SK-N-SH treated with all-trans-retinoic acid at 6 μM for 48 hours (cell line): ENCODE data around the gene ZNF460.

Source experiments
- ATAC-seq: fragments of 200-7000 bp; cut with Tn5 transposase; 3 replicates; pipeline ENCODE4 v1.9.1; 2020; ENCODE audit warnings: mild to moderate bottlenecking, moderate library complexity
- ARNTL ChIP-seq: fragments of 450-650 bp; formaldehyde crosslinking; IDR thresholded peaks from 2 replicates; pipeline ENCODE4 v1.5.0; 2020; ENCODE audit warnings: low read depth, mild to moderate bottlenecking, moderate library complexity, borderline replicate concordance
- BACH2 ChIP-seq: fragments of 250-450 bp; sonication (Bioruptor Pico); IDR thresholded peaks from 2 replicates; pipeline ENCODE4 v1.9.0; 2021; ENCODE audit warnings: mild to moderate bottlenecking, borderline replicate concordance
- CREB5 ChIP-seq: fragments of 250-450 bp; sonication (Bioruptor Pico); IDR thresholded peaks from 2 replicates; pipeline ENCODE4 v1.5.1; 2020; ENCODE audit warnings: low read depth, mild to moderate bottlenecking, moderate library complexity
- CSDC2 ChIP-seq: fragments of 250-450 bp; sonication (Bioruptor Pico); IDR thresholded peaks from 2 replicates; pipeline ENCODE4 v1.5.0; 2020; ENCODE audit warnings: mild to moderate bottlenecking, moderate library complexity
- ISL1 ChIP-seq: fragments of 250-450 bp; sonication (Bioruptor Pico); IDR thresholded peaks from 2 replicates; pipeline ENCODE4 v2.1.2; 2022; ENCODE audit warnings: mild to moderate bottlenecking, moderate library complexity
- OSR1 ChIP-seq: fragments of 250-450 bp; sonication (Bioruptor Pico); IDR thresholded peaks from 2 replicates; pipeline ENCODE4 v1.8.0; 2022; ENCODE audit warnings: moderate library complexity, mild to moderate bottlenecking, inconsistent platforms
- PATZ1 ChIP-seq: fragments of 250-450 bp; sonication (Bioruptor Pico); IDR thresholded peaks from 2 replicates; pipeline ENCODE4 v1.8.0; 2020; ENCODE audit warnings: mild to moderate bottlenecking, moderate library complexity, borderline replicate concordance
- POU6F1 ChIP-seq: fragments of 250-450 bp; sonication (Bioruptor Pico); IDR thresholded peaks from 2 replicates; pipeline ENCODE4 v1.8.0; 2021; ENCODE audit warnings: low read depth, mild to moderate bottlenecking, moderate library complexity, borderline replicate concordance
- PPARA ChIP-seq: fragments of 250-450 bp; sonication (Bioruptor Pico); IDR thresholded peaks from 2 replicates; pipeline ENCODE4 v1.5.0; 2020; ENCODE audit warnings: mild to moderate bottlenecking, borderline replicate concordance
- SNAI2 ChIP-seq: fragments of 250-450 bp; sonication (Bioruptor Pico); IDR thresholded peaks from 2 replicates; pipeline ENCODE4 v1.5.0; 2020; ENCODE audit warnings: mild to moderate bottlenecking, moderate library complexity
- TCF4 ChIP-seq: fragments of 250-450 bp; sonication (Bioruptor Pico); IDR thresholded peaks from 2 replicates; pipeline ENCODE4 v1.8.0; 2021; ENCODE audit warnings: mild to moderate bottlenecking, moderate library complexity, borderline replicate concordance
- TOX ChIP-seq: fragments of 250-450 bp; sonication (Bioruptor Pico); IDR thresholded peaks from 2 replicates; pipeline ENCODE4 v1.8.0; 2021; ENCODE audit warnings: mild to moderate bottlenecking, moderate library complexity, borderline replicate concordance
- TSHZ2 ChIP-seq: fragments of 250-450 bp; sonication (Bioruptor Pico); IDR thresholded peaks from 2 replicates; pipeline ENCODE4 v1.5.0; 2020; ENCODE audit warnings: mild to moderate bottlenecking, moderate library complexity
- ZFP3 ChIP-seq: fragments of 250-450 bp; sonication (Bioruptor Pico); IDR thresholded peaks from 2 replicates; pipeline ENCODE4 v1.5.0; 2020; ENCODE audit warnings: mild to moderate bottlenecking, moderate library complexity
- ZFP30 ChIP-seq: fragments of 450-650 bp; formaldehyde crosslinking; IDR thresholded peaks from 2 replicates; pipeline ENCODE4 v1.5.0; 2022; ENCODE audit warnings: mild to moderate bottlenecking, moderate library complexity
- ZNF70 ChIP-seq: fragments of 450-650 bp; formaldehyde crosslinking; IDR thresholded peaks from 2 replicates; pipeline ENCODE4 v1.5.0; 2020; ENCODE audit warnings: mild to moderate bottlenecking, moderate library complexity
- ZNF8 ChIP-seq: fragments of 450-650 bp; formaldehyde crosslinking; IDR thresholded peaks from 2 replicates; pipeline ENCODE4 v1.5.0; 2020; ENCODE audit warnings: mild to moderate bottlenecking, moderate library complexity

The ZNF460 gene

GRCh38 chr19:57242821-57243220, 37.5 kb upstream of the ZNF460 start:
- TF ChIP-seq CREB5 (CRISPR knock-in tag): no peak
- TF ChIP-seq POU6F1 (CRISPR knock-in tag): no peak
- TF ChIP-seq CSDC2 (CRISPR knock-in tag): no peak
- TF ChIP-seq TCF4 (CRISPR knock-in tag): no peak
- TF ChIP-seq SNAI2: no peak
- TF ChIP-seq BACH2: no peak
- TF ChIP-seq PPARA (CRISPR knock-in tag): no peak
- TF ChIP-seq ZFP3 (CRISPR knock-in tag): no peak
- TF ChIP-seq TSHZ2 (CRISPR knock-in tag): no peak
- TF ChIP-seq ARNTL (CRISPR knock-in tag): no peak
- no peak for ATAC-seq

- TF ChIP-seq OSR1 (CRISPR knock-in tag): no peak
- no peak for TF ChIP-seq TSHZ2 (CRISPR knock-in tag)
- TF ChIP-seq TCF4 (CRISPR knock-in tag): no peak
- TF ChIP-seq ZFP30 (CRISPR knock-in tag): no peak
- no peak for TF ChIP-seq ISL1 (CRISPR knock-in tag)
- no peak for TF ChIP-seq TOX (CRISPR knock-in tag)
- no peak for TF ChIP-seq PPARA (CRISPR knock-in tag)
- TF ChIP-seq POU6F1 (CRISPR knock-in tag): no peak
- TF ChIP-seq ZNF70: no peak
- no peak for TF ChIP-seq ZNF8
- TF ChIP-seq, all 23 proteins: peak for 0
- ATAC-seq: no peak
Measured at GRCh38 chr19:57244513-57244912, 35.8 kb upstream of the ZNF460 start.

GRCh38 chr19:57245066-57245465, 35.2 kb upstream of the ZNF460 start:
- no peak for TF ChIP-seq SNAI2
- TF ChIP-seq TSHZ2 (CRISPR knock-in tag): no peak
- TF ChIP-seq PATZ1 (CRISPR knock-in tag): no peak
- no peak for TF ChIP-seq POU6F1 (CRISPR knock-in tag)

More at GRCh38 chr19:57245066-57245465, 35.2 kb upstream of the ZNF460 start:
- ATAC-seq: no peak
